ENCODE results near the gene PGP.

Gene PGP

GRCh38 chr16:2180962-2181923 lies 33.4 kb downstream of the PGP start:
- Histone ChIP-seq H3K9me3 (ENCODE audit: control insufficient read depth, insufficient read depth, low read length) (no peaks in the 10 kb centered on the region), H3K9ac (ENCODE audit: low read depth, low read length) (no peak overlapping the region), H3K4me1 (ENCODE audit: insufficient read depth, low read length) (no peaks in the 10 kb centered on the region), H3K36me3 (ENCODE audit: insufficient read depth, low read length) (no peaks in the 10 kb centered on the region)

- no peaks in the 10 kb centered on the region for H3K9me3 ChIP-seq (ENCODE audit: control insufficient read depth, insufficient read depth, low read length)
- H3K9ac ChIP-seq (ENCODE audit: low read depth, low read length), result no peak overlapping the region
- H3K4me1 ChIP-seq (ENCODE audit: insufficient read depth, low read length), result no peaks in the 10 kb centered on the region
- no peaks in the 10 kb centered on the region for H3K36me3 ChIP-seq (ENCODE audit: insufficient read depth, low read length)
These were observed 34.2 kb downstream of the PGP start for GRCh38 chr16:2180461-2180860.

- no peak overlapping the region for H3K9ac ChIP-seq (ENCODE audit: low read depth, low read length)
- no peaks in the 10 kb centered on the region for H3K9me3 ChIP-seq (ENCODE audit: control insufficient read depth, insufficient read depth, low read length)
- H3K36me3 ChIP-seq (ENCODE audit: insufficient read depth, low read length), result no peaks in the 10 kb centered on the region
- H3K4me1 ChIP-seq (ENCODE audit: insufficient read depth, low read length), result no peaks in the 10 kb centered on the region
These were observed 35.1 kb downstream of the PGP start for GRCh38 chr16:2179576-2179975.

- Histone ChIP-seq H3K4me1 (ENCODE audit: insufficient read depth, low read length) (no peaks in the 10 kb centered on the region), H3K9me3 (ENCODE audit: control insufficient read depth, insufficient read depth, low read length) (no peaks in the 10 kb centered on the region), H3K36me3 (ENCODE audit: insufficient read depth, low read length) (no peaks in the 10 kb centered on the region), H3K9ac (ENCODE audit: low read depth, low read length) (no peak overlapping the region)
These were observed 35.5 kb downstream of the PGP start for GRCh38 chr16:2179107-2179501.

- H3K9ac ChIP-seq (ENCODE audit: low read depth, low read length), result no peak overlapping the region; the same call in 1 of the 2 replicates
- H3K4me1 ChIP-seq (ENCODE audit: insufficient read depth, low read length), result no peaks in the 10 kb centered on the region
- no peaks in the 10 kb centered on the region for H3K36me3 ChIP-seq (ENCODE audit: insufficient read depth, low read length)
- no peaks in the 10 kb centered on the region for H3K9me3 ChIP-seq (ENCODE audit: control insufficient read depth, insufficient read depth, low read length)
These were observed 36.1 kb downstream of the PGP start for GRCh38 chr16:2178321-2179106.

GRCh38 chr16:2177561-2177960 lies 37.1 kb downstream of the PGP start:
- Histone ChIP-seq H3K9ac (ENCODE audit: low read depth, low read length) (no peak overlapping the region), H3K9me3 (ENCODE audit: control insufficient read depth, insufficient read depth, low read length) (no peaks in the 10 kb centered on the region), H3K36me3 (ENCODE audit: insufficient read depth, low read length) (no peaks in the 10 kb centered on the region), H3K4me1 (ENCODE audit: insufficient read depth, low read length) (no peaks in the 10 kb centered on the region)

GRCh38 chr16:2177101-2177500 lies 37.5 kb downstream of the PGP start:
- H3K4me1 ChIP-seq (ENCODE audit: insufficient read depth, low read length), result no peaks in the 10 kb centered on the region
- H3K9me3 ChIP-seq (ENCODE audit: control insufficient read depth, insufficient read depth, low read length), result no peaks in the 10 kb centered on the region
- H3K36me3 ChIP-seq (ENCODE audit: insufficient read depth, low read length), result no peaks in the 10 kb centered on the region
- no peak overlapping the region for H3K9ac ChIP-seq (ENCODE audit: low read depth, low read length)

- Histone ChIP-seq H3K36me3 (ENCODE audit: insufficient read depth, low read length) (no peaks in the 10 kb centered on the region), H3K4me1 (ENCODE audit: insufficient read depth, low read length) (no peaks in the 10 kb centered on the region), H3K9me3 (ENCODE audit: control insufficient read depth, insufficient read depth, low read length) (no peaks in the 10 kb centered on the region), H3K9ac (ENCODE audit: low read depth, low read length) (no peak overlapping the region)
These were observed 38.6 kb downstream of the PGP start for GRCh38 chr16:2176047-2176446.

- no peaks in the 10 kb centered on the region for H3K9me3 ChIP-seq (ENCODE audit: control insufficient read depth, insufficient read depth, low read length)
- no peak overlapping the region for H3K9ac ChIP-seq (ENCODE audit: low read depth, low read length)
- no peaks in the 10 kb centered on the region for H3K4me1 ChIP-seq (ENCODE audit: insufficient read depth, low read length)
- no peaks in the 10 kb centered on the region for H3K36me3 ChIP-seq (ENCODE audit: insufficient read depth, low read length)
These were observed 39.2 kb downstream of the PGP start for GRCh38 chr16:2175454-2175853.

- no peaks in the 10 kb centered on the region for H3K9me3 ChIP-seq (ENCODE audit: control insufficient read depth, insufficient read depth, low read length)
- H3K4me1 ChIP-seq (ENCODE audit: insufficient read depth, low read length), result no peaks in the 10 kb centered on the region
- no peak overlapping the region for H3K9ac ChIP-seq (ENCODE audit: low read depth, low read length)
- no peaks in the 10 kb centered on the region for H3K36me3 ChIP-seq (ENCODE audit: insufficient read depth, low read length)
These were observed 40.1 kb downstream of the PGP start for GRCh38 chr16:2174396-2175131.

GRCh38 chr16:2173916-2174315 lies 40.7 kb downstream of the PGP start:
- Histone ChIP-seq H3K4me1 (ENCODE audit: insufficient read depth, low read length) (no peaks in the 10 kb centered on the region), H3K9ac (ENCODE audit: low read depth, low read length) (no peak overlapping the region), H3K9me3 (ENCODE audit: control insufficient read depth, insufficient read depth, low read length) (no peaks in the 10 kb centered on the region), H3K36me3 (ENCODE audit: insufficient read depth, low read length) (no peaks in the 10 kb centered on the region)

GRCh38 chr16:2173366-2173765 lies 41.3 kb downstream of the PGP start:
- no peaks in the 10 kb centered on the region for H3K36me3 ChIP-seq (ENCODE audit: insufficient read depth, low read length)
- no peaks in the 10 kb centered on the region for H3K4me1 ChIP-seq (ENCODE audit: insufficient read depth, low read length)
- no peaks in the 10 kb centered on the region for H3K9me3 ChIP-seq (ENCODE audit: control insufficient read depth, insufficient read depth, low read length)
- H3K9ac ChIP-seq (ENCODE audit: low read depth, low read length), result no peak overlapping the region

- no peak overlapping the region for H3K9ac ChIP-seq (ENCODE audit: low read depth, low read length)
- H3K36me3 ChIP-seq (ENCODE audit: insufficient read depth, low read length), result no peaks in the 10 kb centered on the region
- H3K9me3 ChIP-seq (ENCODE audit: control insufficient read depth, insufficient read depth, low read length), result no peaks in the 10 kb centered on the region
- no peaks in the 10 kb centered on the region for H3K4me1 ChIP-seq (ENCODE audit: insufficient read depth, low read length)
These were observed 41.8 kb downstream of the PGP start for GRCh38 chr16:2172688-2173335.

GRCh38 chr16:2171601-2172178 lies 43.0 kb downstream of the PGP start:
- H3K36me3 ChIP-seq (ENCODE audit: insufficient read depth, low read length), result peaks cover 5% of the 10 kb centered on the region; the same call in 1 of the 2 replicates
- H3K9me3 ChIP-seq (ENCODE audit: control insufficient read depth, insufficient read depth, low read length), result no peaks in the 10 kb centered on the region
- H3K9ac ChIP-seq (ENCODE audit: low read depth, low read length), result no peak overlapping the region
- H3K4me1 ChIP-seq (ENCODE audit: insufficient read depth, low read length), result no peaks in the 10 kb centered on the region
